Ovary (tissue), 9 donors: Measurements from ENCODE around the gene TACC2. TPM values are rescaled to one million over a fixed set of nuclear protein-coding genes. Genes with fewer than 3 reads are reported as not detected.

ENCODE experiments used
- DNase-seq, 5 donors: peaks; one replicate each; pipeline ENCODE4 v3.0.0-alpha.2; 2019 to 2020
- H3K27ac ChIP-seq, 2 donors: fragments of 200-600 bp; one replicate each; pipeline versions ENCODE4 v1.5.1 to v1.8.0; 2019 to 2022
- H3K27me3 ChIP-seq: fragments of 200-600 bp; one replicate; pipeline ENCODE4 v1.8.0; 2022
- H3K36me3 ChIP-seq: fragments of 200-600 bp; sonication (generic); one replicate; pipeline ENCODE4 v1.5.1; 2019
- H3K4me1 ChIP-seq: one replicate; pipeline ENCODE4 v1.8.1; 2013; ENCODE audit warnings: mild to moderate bottlenecking, moderate library complexity; ENCODE audit not compliant: insufficient read depth
- H3K4me3 ChIP-seq: fragments of 200-600 bp; sonication (generic); one replicate; pipeline ENCODE4 v1.5.1; 2017
- H3K9me3 ChIP-seq, 2 donors: fragments of 200-600 bp in 1 of 2; sonication (generic) in 1 of 2; one replicate each; pipeline versions ENCODE4 v1.5.1 to v1.8.1; 2013 to 2019; ENCODE audit warnings: mild to moderate bottlenecking in 1 of 2, moderate library complexity in 1 of 2
- EP300 ChIP-seq: sonication (generic); formaldehyde crosslinking; IDR thresholded peaks from one replicate; pipeline ENCODE4 v1.6.1; 2017; ENCODE audit warnings: antibody characterized with exemption
- POLR2A ChIP-seq: fragments of 450-650 bp; IDR thresholded peaks from one replicate; pipeline ENCODE4 v1.6.1; 2017; ENCODE audit warnings: antibody characterized with exemption, mild to moderate bottlenecking, moderate library complexity
- WGBS, 3 donors: extraction: QIAGEN DNeasy Blood & Tissue Kit in 1 of 3; methylation state at CpG; one replicate each; pipeline versions ENCODE4 v1.1.5 to v1.1.7; 2013 to 2017; 5-methylcytosine and 5-hydroxymethylcytosine counted together
- intact Hi-C, 4 donors: fragments of 100-400 bp; cut with DNase I; formaldehyde crosslinking; loops; one replicate each; pipeline versions ENCODE4 v1.11.0 to v1.15.1; 2022 to 2023
- polyA plus RNA-seq, 2 donors: library from polyadenylated mRNA; stranded (reverse); fragments of 200-250 nt in 1 of 2; fragments of 350-450 nt in 1 of 2; fragmentation: Illumina TruSeq in 1 of 2; extraction: RNeasy Lipid Tissue Mini Kit (QIAGEN cat#74804) in 1 of 2; gene quantifications; one replicate each; pipeline ENCODE4 v1.2.3, GENCODE V29; 2013 to 2014
- total RNA-seq, 7 donors: library from RNA; depleted of rRNA in 2 of 7; stranded (reverse); fragments of >200 nt in 2 of 7; fragmentation: NEBNext Ultra II Directional in 3 of 7; extraction: Animal tissue kit (Norgen Biotek cat#: 25700) in 3 of 7; gene quantifications; one replicate each; pipeline versions ENCODE4 v1.1.0 to v1.2.4, GENCODE V29; 2016 to 2023
- TF ChIP-seq, protein P1 (sequence below), 3 donors: fragments of 450-650 bp in 2 of 3; fragments of 200-600 bp in 1 of 3; IDR thresholded peaks; one replicate each; pipeline versions ENCODE4 v1.5.1 to v1.8.0; 2016 to 2022; ENCODE audit warnings: antibody characterized with exemption in 3 of 3, mild to moderate bottlenecking in 1 of 3
- donor health status: DM: no; HTN: no; CAD: no; lungs with moderate emphysema.
- donor health status: DM: no; HTN: no; CAD: no.
- donor health status: Bipolar disorder and iron deficiency.
- donor health status: DM: yes; HTN: yes; CAD: no.
- donor health status: DM: no; HTN: no; CAD: no.
- donor health status: DM: yes; HTN: yes; CAD: no.

Gene TACC2
- total and polyA plus RNA-seq, 9 donors, result 6.1 to 66.4 (median 14.2) TPM

DNA sequence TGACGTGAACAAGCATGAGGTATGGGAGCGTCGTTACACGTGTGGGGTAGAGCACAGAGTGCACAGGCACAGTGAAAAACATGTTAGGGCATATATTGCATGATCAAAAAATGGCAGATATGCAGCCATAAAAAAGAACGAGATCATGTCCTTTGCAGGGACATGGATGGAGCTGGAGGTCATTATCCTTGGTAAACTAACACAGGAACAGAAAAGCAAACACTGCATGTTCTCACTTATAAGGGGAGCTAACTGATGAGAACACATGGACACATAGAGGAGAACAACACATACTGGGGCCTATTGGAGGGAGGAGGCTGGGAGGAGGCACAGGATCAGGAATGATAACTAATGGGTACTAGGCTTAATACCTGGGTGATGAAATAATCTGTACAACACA lies 66.3 kb downstream of the TACC2 start:
- TF ChIP-seq POLR2A (no peak), EP300 (no peak)
- TF ChIP-seq, protein P1, sequence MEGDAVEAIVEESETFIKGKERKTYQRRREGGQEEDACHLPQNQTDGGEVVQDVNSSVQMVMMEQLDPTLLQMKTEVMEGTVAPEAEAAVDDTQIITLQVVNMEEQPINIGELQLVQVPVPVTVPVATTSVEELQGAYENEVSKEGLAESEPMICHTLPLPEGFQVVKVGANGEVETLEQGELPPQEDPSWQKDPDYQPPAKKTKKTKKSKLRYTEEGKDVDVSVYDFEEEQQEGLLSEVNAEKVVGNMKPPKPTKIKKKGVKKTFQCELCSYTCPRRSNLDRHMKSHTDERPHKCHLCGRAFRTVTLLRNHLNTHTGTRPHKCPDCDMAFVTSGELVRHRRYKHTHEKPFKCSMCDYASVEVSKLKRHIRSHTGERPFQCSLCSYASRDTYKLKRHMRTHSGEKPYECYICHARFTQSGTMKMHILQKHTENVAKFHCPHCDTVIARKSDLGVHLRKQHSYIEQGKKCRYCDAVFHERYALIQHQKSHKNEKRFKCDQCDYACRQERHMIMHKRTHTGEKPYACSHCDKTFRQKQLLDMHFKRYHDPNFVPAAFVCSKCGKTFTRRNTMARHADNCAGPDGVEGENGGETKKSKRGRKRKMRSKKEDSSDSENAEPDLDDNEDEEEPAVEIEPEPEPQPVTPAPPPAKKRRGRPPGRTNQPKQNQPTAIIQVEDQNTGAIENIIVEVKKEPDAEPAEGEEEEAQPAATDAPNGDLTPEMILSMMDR (IDR thresholded peaks at IDR 0.05), result no peak
- H3K9me3 ChIP-seq, result no peaks in the 10 kb centered on the region
- intact Hi-C loops, result loop anchor here in 2 of 4 donors (2.0 to 10.0 kb wide), 2 partner anchors 58 to 60 kb away; no protein-coding TSS in a partner anchor
- no peak for DNase-seq
- no peak overlapping the region for H3K27ac ChIP-seq
- WGBS, 3 donors, result 91 to 97% (median 93%) methylated on average over 5 of the region's 5 CpGs
- no peaks in the 10 kb centered on the region for H3K36me3 ChIP-seq
- no peaks in the 10 kb centered on the region for H3K4me1 ChIP-seq
- H3K4me3 ChIP-seq, result no peak overlapping the region
- no peaks in the 10 kb centered on the region for H3K27me3 ChIP-seq

DNA sequence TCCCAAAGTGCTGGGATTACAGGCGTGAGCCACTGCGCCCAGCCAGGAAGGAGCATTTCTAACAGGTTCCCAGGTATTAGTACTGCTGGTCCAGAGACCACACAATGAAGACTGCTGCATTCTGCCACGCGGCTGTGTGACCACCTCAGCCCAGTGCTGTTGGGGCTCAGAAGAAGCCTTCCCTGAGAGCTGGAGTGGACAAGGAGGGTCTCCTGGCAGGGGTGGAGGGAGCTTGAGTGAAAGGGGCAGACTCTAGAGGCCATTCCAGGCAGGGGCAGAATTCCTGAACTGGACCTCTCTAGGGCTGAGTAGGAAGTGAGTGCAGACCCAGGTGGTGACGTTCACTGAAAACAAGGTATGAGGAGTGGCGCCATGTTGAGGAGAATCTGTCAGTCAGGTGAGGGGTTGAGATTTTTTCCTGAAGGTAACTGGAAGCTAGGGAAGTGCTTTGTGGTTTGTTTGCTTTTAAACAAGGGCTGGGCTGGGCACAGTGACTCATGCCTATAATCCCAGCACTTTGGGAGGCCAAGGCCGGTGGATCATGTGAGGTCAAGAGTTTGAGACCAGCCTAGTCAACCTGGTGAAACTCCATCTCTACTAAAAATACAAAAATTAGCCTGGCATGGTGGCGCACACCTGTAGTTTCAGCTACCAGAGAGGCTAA lies 67.6 kb downstream of the TACC2 start:
- H3K4me1 ChIP-seq, result no peaks in the 10 kb centered on the region
- 95 to 97% (median 96%) methylated on average over 8 of the region's 8 CpGs for WGBS, 3 donors
- H3K27ac ChIP-seq, result no peak overlapping the region
- TF ChIP-seq, protein P1 (IDR thresholded peaks at IDR 0.05), result no peak
- no peak for TF ChIP-seq POLR2A
- TF ChIP-seq EP300, result no peak
- intact Hi-C loops, result loop anchor here in 1 of 4 donors (10.0 kb wide), 1 partner anchor 58 kb away; no protein-coding TSS in a partner anchor
- DNase-seq, result no peak
- H3K36me3 ChIP-seq, result no peaks in the 10 kb centered on the region
- no peaks in the 10 kb centered on the region for H3K9me3 ChIP-seq
- H3K4me3 ChIP-seq, result no peak overlapping the region
- no peaks in the 10 kb centered on the region for H3K27me3 ChIP-seq

DNA sequence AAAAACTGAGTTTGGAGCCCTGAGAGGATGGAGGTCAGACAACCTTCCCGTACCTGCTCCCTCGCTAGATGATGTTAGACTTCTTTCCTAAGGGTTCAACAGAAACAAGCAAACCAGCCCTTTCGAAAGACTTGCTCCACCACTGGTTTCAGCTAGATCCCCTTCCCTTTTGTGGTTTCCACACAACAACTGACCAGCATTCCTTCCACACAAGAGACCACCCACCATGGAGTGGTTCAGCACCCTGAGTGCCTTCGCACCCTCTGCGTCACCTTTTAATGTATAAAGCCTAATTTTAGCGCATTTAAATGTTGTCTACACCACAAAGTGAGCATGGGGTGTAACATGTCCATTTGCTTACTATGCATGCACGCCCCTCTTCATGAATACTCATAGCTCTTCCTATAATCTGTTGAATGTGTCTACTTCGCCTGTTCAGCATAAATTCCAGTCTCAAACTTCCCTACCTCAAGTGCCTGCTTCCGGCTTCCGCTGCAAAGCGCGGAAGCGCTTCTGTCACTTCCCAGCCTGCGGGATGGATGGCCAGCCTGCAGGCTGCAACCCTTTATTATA lies 69.0 kb downstream of the TACC2 start:
- 83 to 88% (median 83%) methylated on average over 14 of the region's 14 CpGs for WGBS, 3 donors
- no peak for DNase-seq

GRCh38 chr10:122060250-122060649 lies 71.3 kb downstream of the TACC2 start:
- intact Hi-C loops, result loop anchor here in 1 of 4 donors (10.0 kb wide), 1 partner anchor 125 kb away; no protein-coding TSS in a partner anchor
- DNase-seq, result no peak
- Histone ChIP-seq H3K4me3 (no peak overlapping the region), H3K27ac (no peak overlapping the region), H3K9me3 (no peaks in the 10 kb centered on the region), H3K27me3 (no peaks in the 10 kb centered on the region), H3K36me3 (no peaks in the 10 kb centered on the region), H3K4me1 (peaks cover 2% of the 10 kb centered on the region)
- 62 to 71% (median 64%) methylated on average over 2 of the region's 2 CpGs for WGBS, 3 donors
- TF ChIP-seq POLR2A (no peak), EP300 (no peak)
- TF ChIP-seq, protein P1 (IDR thresholded peaks at IDR 0.05), result no peak

More for the DNA sequence above, 69.0 kb downstream of the TACC2 start:
- H3K27me3 ChIP-seq, result no peaks in the 10 kb centered on the region
- H3K9me3 ChIP-seq, result no peaks in the 10 kb centered on the region
- no peaks in the 10 kb centered on the region for H3K36me3 ChIP-seq
- TF ChIP-seq EP300 (no peak), POLR2A (no peak)
- TF ChIP-seq, protein P1 (IDR thresholded peaks at IDR 0.05), result no peak
- H3K4me3 ChIP-seq, result no peak overlapping the region
- peaks cover 2% of the 10 kb centered on the region for H3K4me1 ChIP-seq
- intact Hi-C loops, result loop anchor here in 1 of 4 donors (10.0 kb wide), 1 partner anchor 57 kb away; no protein-coding TSS in a partner anchor
- H3K27ac ChIP-seq, result no peak overlapping the region
